Activated CD8-positive, alpha-beta memory T cell treated with anti-CD3 and anti-CD28 coated beads, Interleukin-2, amount 10 ng/mL, durations not matched to agents 7 days and 5 days (primary cell): ENCODE data around the gene OR11L1. TPM values are rescaled to one million over a fixed set of nuclear protein-coding genes. Genes with fewer than 3 reads are reported as not detected.

Experiments
- ATAC-seq: fragments of 150-1000 bp; cut with Tn5 transposase; one replicate; pipeline ENCODE4 v1.10.0; 2021; ENCODE audit warnings: moderate library complexity
- CTCF ChIA-PET: fragments of 350-600 bp; sonication (Branson Sonifier 250); formaldehyde crosslinking; loops from one replicate; lab custom pipeline; 2021; ENCODE audit warnings: antibody characterized with exemption; lab: Charles Lee
- DNase-seq: peaks from one replicate; pipeline ENCODE4 v3.0.0-alpha.2; 2020
- H3K27ac Mint-ChIP-seq: one replicate; pipeline ENCODE4 v1.8.0; 2021; ENCODE audit warnings: mild to moderate bottlenecking, mixed read lengths
- H3K27me3 Mint-ChIP-seq: one replicate; pipeline ENCODE4 v1.8.0; 2021; ENCODE audit warnings: mixed read lengths
- H3K36me3 Mint-ChIP-seq: one replicate; pipeline ENCODE4 v1.8.0; 2021; ENCODE audit warnings: mild to moderate bottlenecking, mixed read lengths
- H3K4me1 Mint-ChIP-seq: one replicate; pipeline ENCODE4 v1.8.0; 2021; ENCODE audit warnings: mixed read lengths
- H3K4me3 Mint-ChIP-seq: one replicate; pipeline ENCODE4 v1.8.0; 2021; ENCODE audit warnings: mild to moderate bottlenecking, moderate library complexity, mixed read lengths
- H3K9me3 Mint-ChIP-seq: one replicate; pipeline ENCODE4 v1.8.0; 2022; ENCODE audit warnings: low read depth, mixed read lengths
- total RNA-seq, 2 experiments: library from RNA; stranded (reverse); gene quantifications; one replicate each; pipeline ENCODE4 v1.2.3, GENCODE V29; 2021

OR11L1 gene, protein sequence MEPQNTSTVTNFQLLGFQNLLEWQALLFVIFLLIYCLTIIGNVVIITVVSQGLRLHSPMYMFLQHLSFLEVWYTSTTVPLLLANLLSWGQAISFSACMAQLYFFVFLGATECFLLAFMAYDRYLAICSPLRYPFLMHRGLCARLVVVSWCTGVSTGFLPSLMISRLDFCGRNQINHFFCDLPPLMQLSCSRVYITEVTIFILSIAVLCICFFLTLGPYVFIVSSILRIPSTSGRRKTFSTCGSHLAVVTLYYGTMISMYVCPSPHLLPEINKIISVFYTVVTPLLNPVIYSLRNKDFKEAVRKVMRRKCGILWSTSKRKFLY
- total RNA-seq: not detected

DNA sequence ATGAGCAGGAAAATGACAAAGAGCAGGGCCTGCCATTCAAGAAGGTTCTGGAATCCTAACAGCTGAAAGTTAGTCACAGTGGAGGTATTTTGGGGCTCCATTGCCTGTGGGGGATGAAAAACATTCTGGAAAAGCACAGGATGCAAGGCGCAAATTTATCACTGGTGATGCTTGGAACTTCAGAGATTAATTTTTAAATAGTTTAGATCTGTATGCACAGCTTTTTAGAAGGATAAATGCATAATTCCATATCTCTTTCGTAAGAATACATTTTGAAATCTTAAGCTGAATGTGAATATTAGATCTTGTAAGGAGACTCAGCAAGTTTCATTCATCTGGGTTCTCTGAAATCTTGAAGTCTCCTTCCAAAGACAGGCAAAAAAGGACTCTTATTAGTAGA lies at the start of gene OR11L1:
Gene OR11L1 (minus strand): TSS at position 101 of the 400 bp plus-strand sequence. CDS start 0 bp downstream, at position 101.
- no peaks in the 10 kb centered on the region for H3K27me3 Mint-ChIP-seq
- CTCF ChIA-PET: no interaction called here
- ATAC-seq: no peak
- H3K36me3 Mint-ChIP-seq: no peaks in the 10 kb centered on the region
- no peak within 1 kb of the TSS for H3K27ac Mint-ChIP-seq
- no peak for DNase-seq
- H3K4me3 Mint-ChIP-seq: no peak within 1 kb of the TSS
- H3K4me1 Mint-ChIP-seq: no peaks in the 10 kb centered on the region
- no peaks in the 10 kb centered on the region for H3K9me3 Mint-ChIP-seq

DNA sequence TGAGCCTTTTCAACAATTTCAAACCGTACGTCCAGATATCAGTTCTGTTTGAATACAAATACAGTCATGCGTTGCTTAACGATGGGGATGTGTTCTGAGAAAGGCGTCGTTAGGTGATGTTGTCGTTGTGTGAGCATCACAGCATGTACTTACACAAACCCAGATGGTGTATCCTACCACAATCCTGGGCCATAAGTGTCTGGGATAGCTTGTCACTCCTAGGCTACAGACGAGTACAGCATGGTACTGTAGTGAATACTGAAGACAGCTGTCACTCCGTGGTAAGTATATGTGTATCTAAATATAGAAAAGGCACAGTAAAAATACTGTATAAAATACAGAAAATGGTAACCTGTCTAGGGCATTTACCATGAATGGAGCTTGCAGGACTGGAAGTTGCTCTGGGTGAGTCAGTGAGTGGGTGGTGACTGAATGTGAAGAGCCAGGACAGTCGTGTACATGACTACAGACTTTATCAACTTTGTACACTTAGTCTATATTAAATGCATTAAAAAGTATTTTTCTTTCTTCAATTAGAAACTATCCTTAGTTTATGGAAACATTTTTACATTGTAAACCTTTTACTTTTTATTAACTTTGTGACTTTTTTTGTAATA lies 43.2 kb upstream of the OR11L1 start:
- ATAC-seq (no peak), DNase-seq (no peak)
- no peak overlapping the region for H3K27ac Mint-ChIP-seq
- CTCF ChIA-PET: no interaction called here
- no peaks in the 10 kb centered on the region for H3K4me1 Mint-ChIP-seq
- H3K27me3 Mint-ChIP-seq: no peaks in the 10 kb centered on the region
- no peaks in the 10 kb centered on the region for H3K9me3 Mint-ChIP-seq
- no peak overlapping the region for H3K4me3 Mint-ChIP-seq
- no peaks in the 10 kb centered on the region for H3K36me3 Mint-ChIP-seq

DNA sequence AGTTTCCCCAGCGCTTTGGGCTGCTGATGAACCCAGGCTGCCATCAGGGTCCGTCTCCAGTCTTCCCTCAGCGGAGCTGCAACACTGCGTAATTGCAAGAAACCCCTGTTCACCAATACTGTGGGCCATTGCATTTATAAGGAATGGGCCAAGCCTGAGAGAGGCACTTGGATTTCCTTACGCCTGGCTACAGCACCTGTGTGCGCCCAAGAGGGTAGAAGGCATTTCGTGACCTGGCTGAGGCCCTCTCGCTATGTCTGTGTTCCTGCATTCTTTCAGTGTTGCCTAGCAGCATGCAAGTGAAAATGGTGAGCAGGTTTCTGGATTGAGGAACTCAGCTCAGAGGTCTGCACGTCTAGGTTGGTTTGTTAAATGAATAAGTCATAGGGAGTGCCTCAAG lies 41.6 kb upstream of the OR11L1 start:
- H3K9me3 Mint-ChIP-seq: no peaks in the 10 kb centered on the region

DNA sequence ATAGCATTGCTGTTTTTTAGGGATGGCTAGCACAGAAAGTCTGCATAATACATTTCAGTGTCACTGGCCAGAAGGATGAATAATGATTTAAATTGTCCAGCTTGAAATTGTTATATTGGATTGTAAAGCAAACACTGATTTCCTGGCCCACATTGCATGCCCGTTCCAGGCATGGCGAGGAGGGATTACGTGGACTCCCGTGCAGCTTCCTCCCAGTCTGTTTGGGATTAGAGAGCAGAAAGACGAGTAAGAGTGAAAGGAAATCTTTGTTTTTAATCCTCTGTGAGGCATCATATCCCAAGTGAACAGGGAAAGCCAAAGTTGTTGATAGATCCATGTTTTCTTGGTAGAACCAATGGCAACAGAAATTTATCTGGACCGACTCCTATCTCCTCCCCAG lies 23.7 kb upstream of the OR11L1 start:
- CTCF ChIA-PET: no interaction called here
- no peak overlapping the region for H3K4me3 Mint-ChIP-seq
- DNase-seq (no peak), ATAC-seq (no peak)
- no peaks in the 10 kb centered on the region for H3K27me3 Mint-ChIP-seq
- H3K36me3 Mint-ChIP-seq: no peaks in the 10 kb centered on the region
- no peaks in the 10 kb centered on the region for H3K4me1 Mint-ChIP-seq
- H3K27ac Mint-ChIP-seq: no peak overlapping the region
- no peaks in the 10 kb centered on the region for H3K9me3 Mint-ChIP-seq

More for the DNA sequence above, 41.6 kb upstream of the OR11L1 start:
- Mint-ChIP-seq H3K4me1 (no peaks in the 10 kb centered on the region), H3K36me3 (no peaks in the 10 kb centered on the region), H3K27me3 (no peaks in the 10 kb centered on the region), H3K27ac (no peak overlapping the region), H3K4me3 (no peak overlapping the region)
- CTCF ChIA-PET: no interaction called here
- no peak for DNase-seq
- ATAC-seq: no peak

DNA sequence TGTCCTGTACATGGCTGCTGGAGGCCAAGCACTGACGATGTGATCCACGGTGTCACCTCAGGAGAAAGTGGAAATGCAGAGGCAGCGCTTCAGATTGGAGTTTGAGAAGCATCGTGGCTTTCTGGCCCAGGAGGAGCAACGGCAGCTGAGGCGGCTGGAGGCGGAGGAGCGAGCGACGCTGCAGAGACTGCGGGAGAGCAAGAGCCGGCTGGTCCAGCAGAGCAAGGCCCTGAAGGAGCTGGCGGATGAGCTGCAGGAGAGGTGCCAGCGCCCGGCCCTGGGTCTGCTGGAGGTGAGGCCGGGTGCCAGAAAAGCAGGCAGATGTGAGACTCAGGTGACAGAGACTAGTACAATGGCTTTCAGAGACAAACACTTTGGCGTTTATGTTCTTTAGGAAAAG lies 22.9 kb upstream of the OR11L1 start:
- ATAC-seq (no peak), DNase-seq (no peak)
- H3K27me3 Mint-ChIP-seq: no peaks in the 10 kb centered on the region
- H3K4me3 Mint-ChIP-seq: no peak overlapping the region
- H3K36me3 Mint-ChIP-seq: no peaks in the 10 kb centered on the region
- no peak overlapping the region for H3K27ac Mint-ChIP-seq
- CTCF ChIA-PET: no interaction called here
- H3K9me3 Mint-ChIP-seq: no peaks in the 10 kb centered on the region
- H3K4me1 Mint-ChIP-seq: no peaks in the 10 kb centered on the region

DNA sequence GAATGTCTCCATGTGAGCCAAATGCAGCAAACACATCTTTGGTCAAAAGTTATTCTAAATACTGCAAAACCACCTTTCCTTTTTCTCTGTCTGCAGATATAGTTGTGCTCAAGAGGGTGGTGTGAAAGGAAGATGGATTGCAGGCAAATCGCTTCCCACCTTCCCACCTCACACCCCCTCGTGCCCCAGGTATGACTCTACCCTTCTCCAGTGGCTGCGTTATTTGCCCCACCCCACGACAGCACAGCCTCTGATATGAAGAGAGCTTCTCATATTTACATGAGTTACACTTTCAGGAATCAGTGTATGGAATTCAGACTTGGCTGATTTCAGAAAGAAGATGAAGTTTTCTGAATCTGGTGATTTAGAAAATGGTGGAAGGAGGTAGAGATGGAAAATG lies 21.1 kb upstream of the OR11L1 start:
- no peak overlapping the region for H3K4me3 Mint-ChIP-seq
- CTCF ChIA-PET: no interaction called here
- no peak overlapping the region for H3K27ac Mint-ChIP-seq

DNA sequence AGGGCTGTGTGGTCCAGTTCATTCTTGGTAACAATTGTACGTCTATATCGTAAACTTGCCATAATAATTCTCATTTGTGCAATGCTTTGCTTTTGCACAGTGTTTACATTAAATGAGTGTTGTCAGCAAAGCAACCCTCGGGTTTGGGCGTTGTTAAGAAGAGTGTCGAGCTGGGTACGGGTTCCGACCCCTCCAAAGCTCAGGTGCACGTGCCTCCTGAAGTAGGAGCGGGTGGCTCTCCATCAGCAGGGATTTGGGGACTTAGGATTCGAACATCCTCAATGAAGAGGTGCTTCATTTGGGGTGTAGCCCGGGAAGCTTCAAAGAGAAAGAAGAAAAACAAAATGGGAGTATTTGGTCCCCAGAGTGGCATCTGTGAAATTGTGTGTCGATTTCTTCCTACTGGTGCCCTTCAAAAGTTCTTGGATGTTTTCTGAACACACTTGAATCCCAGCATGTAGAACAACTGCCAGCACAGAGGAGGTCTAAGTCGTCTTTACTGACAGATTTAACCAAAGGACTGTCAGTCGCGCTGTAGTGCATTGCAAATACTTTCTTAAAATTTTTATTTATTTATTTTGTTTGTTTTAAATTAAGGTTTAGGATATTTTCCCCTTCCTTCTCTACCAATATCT lies 16.4 kb upstream of the OR11L1 start:
- ATAC-seq (no peak), DNase-seq (no peak)
- peaks cover 27% of the 10 kb centered on the region for H3K27me3 Mint-ChIP-seq
- CTCF ChIA-PET: no interaction called here
- H3K27ac Mint-ChIP-seq: no peak overlapping the region
- H3K4me3 Mint-ChIP-seq: peak overlapping the region; percentile 63
- no peaks in the 10 kb centered on the region for H3K9me3 Mint-ChIP-seq
- peaks cover 1% of the 10 kb centered on the region for H3K36me3 Mint-ChIP-seq
- H3K4me1 Mint-ChIP-seq: peaks cover 9% of the 10 kb centered on the region

More for the DNA sequence above, 21.1 kb upstream of the OR11L1 start:
- no peak for ATAC-seq
- Mint-ChIP-seq H3K4me1 (peaks cover 5% of the 10 kb centered on the region), H3K36me3 (peaks cover 1% of the 10 kb centered on the region), H3K9me3 (no peaks in the 10 kb centered on the region), H3K27me3 (peaks cover 12% of the 10 kb centered on the region)
- no peak for DNase-seq

DNA sequence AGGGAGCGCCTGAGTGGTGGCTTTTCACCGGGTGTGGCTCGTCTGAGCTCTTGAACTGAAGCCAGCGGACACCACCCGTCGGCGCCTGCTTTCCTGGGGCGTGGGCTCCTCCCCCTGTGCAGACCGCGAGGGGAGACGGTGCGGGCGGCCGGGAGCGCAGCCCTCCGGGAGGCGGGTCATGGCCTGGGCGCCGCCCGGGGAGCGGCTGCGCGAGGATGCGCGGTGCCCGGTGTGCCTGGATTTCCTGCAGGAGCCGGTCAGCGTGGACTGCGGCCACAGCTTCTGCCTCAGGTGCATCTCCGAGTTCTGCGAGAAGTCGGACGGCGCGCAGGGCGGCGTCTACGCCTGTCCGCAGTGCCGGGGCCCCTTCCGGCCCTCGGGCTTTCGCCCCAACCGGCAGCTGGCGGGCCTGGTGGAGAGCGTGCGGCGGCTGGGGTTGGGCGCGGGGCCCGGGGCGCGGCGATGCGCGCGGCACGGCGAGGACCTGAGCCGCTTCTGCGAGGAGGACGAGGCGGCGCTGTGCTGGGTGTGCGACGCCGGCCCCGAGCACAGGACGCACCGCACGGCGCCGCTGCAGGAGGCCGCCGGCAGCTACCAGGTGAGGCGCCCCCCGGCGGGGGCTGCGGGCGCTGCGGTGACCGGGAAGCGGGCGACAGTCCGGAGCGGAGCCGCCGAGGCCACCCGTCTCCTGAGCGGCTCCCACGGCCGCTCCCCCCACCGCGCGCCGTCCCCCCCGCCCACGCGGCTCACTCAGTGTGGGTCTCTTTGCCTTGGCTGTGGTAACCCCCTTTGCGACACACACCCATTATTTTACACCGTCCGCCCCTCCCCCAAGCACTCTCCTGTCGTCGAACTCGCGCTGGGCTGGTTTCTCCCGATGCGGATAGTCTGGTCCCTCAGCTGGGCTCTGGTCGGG lies 15.6 kb upstream of the OR11L1 start, which contains the start of gene TRIM58:
Gene TRIM58 (plus strand): TSS at position 119 of the 916 bp plus-strand sequence. CDS start 60 bp downstream, at position 179.
- H3K27me3 Mint-ChIP-seq: peaks cover 27% of the 10 kb centered on the region
- peak within 1 kb of the TSS; percentile 63 for H3K4me3 Mint-ChIP-seq
- DNase-seq: no peak
- CTCF ChIA-PET: no interaction called here
- H3K4me1 Mint-ChIP-seq: peaks cover 9% of the 10 kb centered on the region
- no peaks in the 10 kb centered on the region for H3K9me3 Mint-ChIP-seq
- H3K36me3 Mint-ChIP-seq: peaks cover 1% of the 10 kb centered on the region
- H3K27ac Mint-ChIP-seq: peak within 1 kb of the TSS; percentile 68
- peak; percentile 78 for ATAC-seq

DNA sequence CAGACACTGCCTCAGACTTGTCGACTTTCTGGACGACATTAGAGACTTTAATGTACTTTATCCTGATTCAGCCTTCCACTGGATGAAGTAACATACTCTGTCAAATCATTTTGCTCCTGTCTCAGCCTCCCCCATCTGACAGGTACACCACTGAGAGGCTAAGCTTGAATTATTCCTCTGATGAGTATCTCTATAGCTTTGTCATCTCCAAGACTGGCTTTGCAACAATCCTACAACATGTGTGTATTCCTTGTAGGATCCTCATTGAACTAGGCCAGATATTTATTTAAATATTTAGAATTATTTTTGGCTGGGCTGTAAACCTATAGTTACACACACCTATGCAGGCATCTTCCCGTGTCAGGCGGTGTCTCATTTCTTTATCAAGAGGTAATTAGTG lies 14.2 kb upstream of the OR11L1 start:
- H3K27me3 Mint-ChIP-seq: peaks cover 27% of the 10 kb centered on the region
- peaks cover 1% of the 10 kb centered on the region for H3K36me3 Mint-ChIP-seq
- no peak overlapping the region for H3K27ac Mint-ChIP-seq
- DNase-seq (no peak), ATAC-seq (no peak)
- H3K9me3 Mint-ChIP-seq: no peaks in the 10 kb centered on the region
- CTCF ChIA-PET: no interaction called here
- H3K4me1 Mint-ChIP-seq: peaks cover 9% of the 10 kb centered on the region
- H3K4me3 Mint-ChIP-seq: no peak overlapping the region

DNA sequence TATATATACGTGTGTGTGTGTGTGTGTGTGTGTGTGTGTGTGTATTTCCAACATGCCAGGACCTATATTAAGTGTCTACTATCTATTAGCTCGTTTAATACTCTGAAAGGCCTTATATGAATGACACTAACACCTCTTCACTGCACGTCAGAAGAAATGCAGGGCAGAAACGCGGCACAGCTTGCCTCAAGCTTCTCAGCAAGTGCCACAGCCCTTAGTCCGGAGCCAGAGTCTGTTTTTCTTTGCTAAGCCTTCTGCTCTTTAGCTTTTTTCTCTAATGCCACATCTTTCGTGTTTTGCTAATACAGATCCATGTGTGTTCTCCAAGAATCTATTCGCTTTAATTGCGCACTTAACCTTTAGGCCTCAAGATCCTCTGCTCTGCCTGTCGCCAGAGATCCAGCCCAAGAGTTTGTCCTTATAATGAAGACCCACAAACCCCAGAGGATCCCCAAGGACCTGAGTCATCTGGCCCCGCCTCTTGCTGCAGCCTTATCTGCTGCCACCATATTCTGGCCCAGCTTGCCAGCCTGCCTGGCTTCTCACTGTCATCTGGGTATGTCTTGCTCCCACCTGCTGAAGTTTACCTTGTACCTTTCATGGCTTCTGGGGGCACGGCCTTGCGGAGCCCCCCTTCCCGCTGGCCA lies 13.3 kb upstream of the OR11L1 start:
- ATAC-seq (no peak), DNase-seq (no peak)
- Mint-ChIP-seq H3K27ac (no peak overlapping the region), H3K4me3 (no peak overlapping the region), H3K4me1 (peaks cover 9% of the 10 kb centered on the region), H3K27me3 (peaks cover 27% of the 10 kb centered on the region), H3K9me3 (no peaks in the 10 kb centered on the region), H3K36me3 (peaks cover 1% of the 10 kb centered on the region)
- CTCF ChIA-PET: no interaction called here

DNA sequence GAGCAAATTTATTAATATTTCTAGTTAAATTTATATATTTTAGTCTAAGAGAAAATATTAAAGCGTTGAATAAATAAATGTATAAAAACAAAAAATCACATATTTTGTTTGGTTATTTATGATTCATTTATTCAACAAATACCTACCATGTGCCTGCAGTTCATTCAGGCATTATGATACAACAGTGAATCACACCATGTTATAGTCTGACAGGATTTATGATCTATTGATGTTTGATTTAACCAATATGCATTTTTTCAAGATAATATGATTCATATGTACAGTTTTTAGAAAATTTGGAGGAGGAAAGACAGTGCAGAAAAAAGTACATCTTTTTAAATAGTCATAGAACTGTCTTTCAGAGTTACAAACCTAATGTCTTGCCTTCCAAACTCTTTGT lies 7.9 kb upstream of the OR11L1 start:
- no peak overlapping the region for H3K4me3 Mint-ChIP-seq
- no peak overlapping the region for H3K27ac Mint-ChIP-seq
- H3K9me3 Mint-ChIP-seq: no peaks in the 10 kb centered on the region
- H3K4me1 Mint-ChIP-seq: no peaks in the 10 kb centered on the region
- peaks cover 2% of the 10 kb centered on the region for H3K27me3 Mint-ChIP-seq
- DNase-seq (no peak), ATAC-seq (no peak)
- no peaks in the 10 kb centered on the region for H3K36me3 Mint-ChIP-seq
- CTCF ChIA-PET: no interaction called here

DNA sequence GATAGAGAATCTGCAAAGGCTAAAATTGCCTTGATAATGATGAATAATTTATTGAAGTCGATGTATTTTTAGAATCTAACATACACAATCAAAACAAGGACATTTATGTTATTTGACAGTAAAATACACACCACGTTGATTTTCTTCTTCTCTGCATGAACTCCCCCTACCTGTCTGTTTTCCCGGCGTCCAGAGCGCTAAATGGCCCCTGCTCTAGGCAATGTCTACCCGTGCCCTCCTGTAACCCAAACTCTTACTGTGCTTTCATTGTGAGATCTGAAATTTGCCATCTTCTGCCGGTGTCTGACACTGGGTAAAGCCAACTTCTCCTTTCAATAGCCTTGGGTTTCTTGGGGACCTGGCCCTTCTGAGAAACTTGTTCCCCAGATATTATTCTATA lies 6.7 kb upstream of the OR11L1 start:
- H3K4me1 Mint-ChIP-seq: no peaks in the 10 kb centered on the region
- no peak overlapping the region for H3K4me3 Mint-ChIP-seq
- DNase-seq (no peak), ATAC-seq (no peak)
- H3K27ac Mint-ChIP-seq: no peak overlapping the region
- CTCF ChIA-PET: no interaction called here
- no peaks in the 10 kb centered on the region for H3K9me3 Mint-ChIP-seq
- no peaks in the 10 kb centered on the region for H3K27me3 Mint-ChIP-seq
- no peaks in the 10 kb centered on the region for H3K36me3 Mint-ChIP-seq

DNA sequence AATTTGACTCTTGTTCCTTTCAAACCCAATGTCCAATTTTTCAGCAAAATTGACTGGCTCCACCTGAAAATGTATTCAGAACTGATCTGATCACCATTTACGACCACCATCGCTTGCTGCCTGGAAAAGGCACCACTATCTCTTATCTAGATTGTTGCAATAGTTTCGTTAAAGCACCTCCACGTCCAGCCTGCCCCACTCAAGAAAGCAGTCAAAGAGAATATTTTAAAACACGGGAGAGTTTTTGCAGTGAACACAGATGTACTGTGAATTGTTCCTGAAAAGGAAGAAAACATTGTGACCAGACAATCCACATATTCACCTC lies 4.0 kb upstream of the OR11L1 start:
- no peak for DNase-seq
- Mint-ChIP-seq H3K4me3 (no peak overlapping the region), H3K36me3 (no peaks in the 10 kb centered on the region), H3K4me1 (no peaks in the 10 kb centered on the region), H3K27me3 (no peaks in the 10 kb centered on the region), H3K9me3 (no peaks in the 10 kb centered on the region), H3K27ac (no peak overlapping the region)
- ATAC-seq: no peak
- CTCF ChIA-PET: no interaction called here
